SJCRH30 (cell line): Measurements from ENCODE around the gene PTPN4. TPM values are rescaled to one million over a fixed set of nuclear protein-coding genes. Genes with fewer than 3 reads are reported as not detected.

ENCODE experiments used
- DNase-seq, 2 experiments: peaks; one replicate each; pipeline ENCODE4 v3.0.0-alpha.2; 2015 to 2020
- H3K27ac ChIP-seq: fragments of 250-450 bp; sonication (Bioruptor Pico); 2 replicates; pipeline ENCODE4 v1.5.1; 2020; ENCODE audit warnings: mild to moderate bottlenecking, moderate library complexity
- H3K27me3 ChIP-seq: fragments of 250-450 bp; sonication (Bioruptor Pico); 2 replicates; pipeline ENCODE4 v1.5.1; 2020; ENCODE audit warnings: mild to moderate bottlenecking, moderate library complexity
- H3K36me3 ChIP-seq: fragments of 250-450 bp; sonication (Bioruptor Pico); 2 replicates; pipeline ENCODE4 v1.5.1; 2020; ENCODE audit warnings: mild to moderate bottlenecking, moderate library complexity
- H3K4me1 ChIP-seq: fragments of 250-450 bp; sonication (Bioruptor Pico); 2 replicates; pipeline ENCODE4 v1.5.1; 2020; ENCODE audit warnings: mild to moderate bottlenecking, moderate library complexity
- H3K4me3 ChIP-seq: fragments of 250-450 bp; sonication (Bioruptor Pico); 2 replicates; pipeline ENCODE4 v1.5.1; 2020; ENCODE audit warnings: mild to moderate bottlenecking, moderate library complexity
- H3K9me3 ChIP-seq: fragments of 250-450 bp; sonication (Bioruptor Pico); replicated peaks from 2 replicates; pipeline ENCODE4 v1.5.1; 2020; ENCODE audit warnings: mild to moderate bottlenecking, moderate library complexity
- total RNA-seq: library from RNA; depleted of rRNA; stranded (reverse); fragments of >200 nt; shearing (Covaris generic); gene quantifications from 2 replicates; pipeline ENCODE4 v1.2.3, GENCODE V29; 2014

Gene PTPN4
- total RNA-seq, 1 experiment from 2014 or later, result 30.8 TPM

- Histone ChIP-seq H3K27me3 (no peaks in the 10 kb centered on the region), H3K27ac (no peak overlapping the region), H3K4me3 (no peak overlapping the region), H3K9me3 (no peaks in the 10 kb centered on the region), H3K4me1 (no peaks in the 10 kb centered on the region; the same call in 1 of the 2 replicates), H3K36me3 (no peaks in the 10 kb centered on the region)
- DNase-seq, result no peak
Measured at GRCh38 chr2:119745566-119745965, 14.2 kb upstream of the PTPN4 start.

- no peaks in the 10 kb centered on the region; the same call in 1 of the 2 replicates for H3K4me1 ChIP-seq
- no peak for DNase-seq
- H3K27ac ChIP-seq, result no peak overlapping the region
- H3K27me3 ChIP-seq, result no peaks in the 10 kb centered on the region
- no peaks in the 10 kb centered on the region for H3K36me3 ChIP-seq
- no peaks in the 10 kb centered on the region for H3K9me3 ChIP-seq
- no peak overlapping the region for H3K4me3 ChIP-seq
Measured at GRCh38 chr2:119746836-119747686, 12.7 kb upstream of the PTPN4 start.

- Histone ChIP-seq H3K4me3 (no peak overlapping the region), H3K27ac (no peak overlapping the region), H3K36me3 (no peaks in the 10 kb centered on the region), H3K4me1 (no peaks in the 10 kb centered on the region; the same call in none of the 2 replicates), H3K27me3 (no peaks in the 10 kb centered on the region), H3K9me3 (no peaks in the 10 kb centered on the region)
- DNase-seq, result no peak
Measured at GRCh38 chr2:119748135-119748534, 11.6 kb upstream of the PTPN4 start.

GRCh38 chr2:119749477-119750012 is 10.2 kb upstream of the PTPN4 start:
- no peak overlapping the region for H3K27ac ChIP-seq
- H3K4me1 ChIP-seq, result no peaks in the 10 kb centered on the region; the same call in none of the 2 replicates
- no peak for DNase-seq

GRCh38 chr2:119751706-119752105 is 8.0 kb upstream of the PTPN4 start:
- no peak for DNase-seq
- H3K27ac ChIP-seq, result no peak overlapping the region

More at GRCh38 chr2:119749477-119750012, 10.2 kb upstream of the PTPN4 start:
- Histone ChIP-seq H3K36me3 (no peaks in the 10 kb centered on the region), H3K27me3 (no peaks in the 10 kb centered on the region), H3K4me3 (no peak overlapping the region), H3K9me3 (no peaks in the 10 kb centered on the region)

GRCh38 chr2:119753041-119753929 is 6.4 kb upstream of the PTPN4 start:
- no peak overlapping the region for H3K4me3 ChIP-seq

More at GRCh38 chr2:119751706-119752105, 8.0 kb upstream of the PTPN4 start:
- H3K27me3 ChIP-seq, result no peaks in the 10 kb centered on the region
- H3K4me3 ChIP-seq, result no peak overlapping the region
- no peaks in the 10 kb centered on the region for H3K36me3 ChIP-seq
- H3K4me1 ChIP-seq, result no peaks in the 10 kb centered on the region; the same call in none of the 2 replicates
- no peaks in the 10 kb centered on the region for H3K9me3 ChIP-seq

GRCh38 chr2:119753930-119754321 is 5.8 kb upstream of the PTPN4 start:
- H3K27me3 ChIP-seq, result no peaks in the 10 kb centered on the region
- DNase-seq, result no peak
- no peak overlapping the region for H3K27ac ChIP-seq
- no peaks in the 10 kb centered on the region for H3K9me3 ChIP-seq
- no peaks in the 10 kb centered on the region for H3K36me3 ChIP-seq
- H3K4me3 ChIP-seq, result no peak overlapping the region
- no peaks in the 10 kb centered on the region; the same call in none of the 2 replicates for H3K4me1 ChIP-seq

More at GRCh38 chr2:119753041-119753929, 6.4 kb upstream of the PTPN4 start:
- H3K36me3 ChIP-seq, result no peaks in the 10 kb centered on the region
- no peaks in the 10 kb centered on the region for H3K9me3 ChIP-seq
- DNase-seq, result peak in 1 of 2 experiments; percentile 68
- no peaks in the 10 kb centered on the region; the same call in none of the 2 replicates for H3K4me1 ChIP-seq
- H3K27ac ChIP-seq, result no peak overlapping the region
- no peaks in the 10 kb centered on the region for H3K27me3 ChIP-seq

- no peaks in the 10 kb centered on the region for H3K27me3 ChIP-seq
- H3K36me3 ChIP-seq, result no peaks in the 10 kb centered on the region
- no peaks in the 10 kb centered on the region for H3K9me3 ChIP-seq
- H3K27ac ChIP-seq, result no peak overlapping the region
- no peak overlapping the region for H3K4me3 ChIP-seq
- no peaks in the 10 kb centered on the region; the same call in 1 of the 2 replicates for H3K4me1 ChIP-seq
- DNase-seq, result no peak
Measured at GRCh38 chr2:119755906-119756305, 3.8 kb upstream of the PTPN4 start.

GRCh38 chr2:119756837-119757236 is 2.9 kb upstream of the PTPN4 start:
- H3K36me3 ChIP-seq, result no peaks in the 10 kb centered on the region
- no peak overlapping the region for H3K27ac ChIP-seq
- no peaks in the 10 kb centered on the region; the same call in 1 of the 2 replicates for H3K4me1 ChIP-seq
- no peaks in the 10 kb centered on the region for H3K27me3 ChIP-seq
- no peaks in the 10 kb centered on the region for H3K9me3 ChIP-seq
- no peak overlapping the region for H3K4me3 ChIP-seq
- DNase-seq, result peak; percentile 28 to 42

GRCh38 chr2:119758881-119759450 is 756 bp upstream of the PTPN4 start:
- Histone ChIP-seq H3K36me3 (no peaks in the 10 kb centered on the region), H3K27me3 (no peaks in the 10 kb centered on the region), H3K27ac (no peak overlapping the region), H3K4me3 (peak overlapping the region; percentile 69), H3K4me1 (no peaks in the 10 kb centered on the region), H3K9me3 (no peaks in the 10 kb centered on the region)
- DNase-seq, result no peak

GRCh38 chr2:119760237-119760955 is 674 bp downstream of the PTPN4 start:
- Histone ChIP-seq H3K27ac (peak overlapping the region; percentile 65), H3K36me3 (no peaks in the 10 kb centered on the region), H3K27me3 (no peaks in the 10 kb centered on the region), H3K4me1 (no peaks in the 10 kb centered on the region), H3K4me3 (peak overlapping the region; percentile 69), H3K9me3 (no peaks in the 10 kb centered on the region)
- no peak for DNase-seq

GRCh38 chr2:119760956-119761275 is 1.2 kb downstream of the PTPN4 start:
- no peaks in the 10 kb centered on the region for H3K4me1 ChIP-seq
- H3K4me3 ChIP-seq, result peak overlapping the region; percentile 69
- H3K36me3 ChIP-seq, result no peaks in the 10 kb centered on the region
- no peak overlapping the region; the same call in 1 of the 2 replicates for H3K27ac ChIP-seq
- peak in 1 of 2 experiments; percentile 38 for DNase-seq
- H3K27me3 ChIP-seq, result no peaks in the 10 kb centered on the region
- no peaks in the 10 kb centered on the region for H3K9me3 ChIP-seq

GRCh38 chr2:119764832-119765231 is 5.1 kb downstream of the PTPN4 start:
- H3K27ac ChIP-seq, result no peak overlapping the region
- H3K9me3 ChIP-seq, result no peaks in the 10 kb centered on the region
- no peak overlapping the region for H3K4me3 ChIP-seq
- no peaks in the 10 kb centered on the region for H3K27me3 ChIP-seq
- no peaks in the 10 kb centered on the region for H3K4me1 ChIP-seq
- H3K36me3 ChIP-seq, result no peaks in the 10 kb centered on the region
- DNase-seq, result no peak
